ENCODE measurements around the gene FARP1. TPM values are rescaled to one million over a fixed set of nuclear protein-coding genes. Genes with fewer than 3 reads are reported as not detected.

Gene FARP1
- total and polyA plus RNA-seq, 7 donors, result 6.9 to 96.4 (median 32.9) TPM

GRCh38 chr13:98141509-98142379 is 1.1 kb upstream of the FARP1 start:
- 27 to 31% methylated on average over 27 of the region's 27 CpGs for WGBS, 2 donors
- intact Hi-C loops (cut with DNase I), result loop anchor here (2.0 to 10.0 kb wide), 6 partner anchors 164 to 531 kb away; partner anchors contain the start of gene STK24
- peak overlapping the region; percentile 50 to 94 (median 84) for H3K4me3 ChIP-seq

GRCh38 chr13:98143157-98143553 is 261 bp downstream of the FARP1 start:
- intact Hi-C loops (cut with DNase I), result loop anchor here (2.0 to 10.0 kb wide), 6 partner anchors 166 to 529 kb away; partner anchors contain the start of gene STK24
- Histone ChIP-seq H3K27ac (peak overlapping the region; percentile 30 to 87 (median 80)), H3K36me3 (no peaks in the 10 kb centered on the region), H3K4me1 (peaks cover 0 to 40% (median 27%) of the 10 kb centered on the region in 4 donors), H3K27me3 (no peaks in the 10 kb centered on the region), H3K9me3 (no peaks in the 10 kb centered on the region), H3K4me3 (peak overlapping the region; percentile 51 to 94 (median 84))
- TF ChIP-seq EP300 (IDR thresholded peaks at IDR 0.05), result no peak
- no peak for TF ChIP-seq CTCF (IDR thresholded peaks at IDR 0.05)
- TF ChIP-seq POLR2A (IDR thresholded peaks at IDR 0.05), result no peak
- no peak for TF ChIP-seq POLR2AphosphoS5 (IDR thresholded peaks at IDR 0.05)
- peak; percentile 66 for DNase-seq
- 1% methylated on average over 66 of the region's 66 CpGs for WGBS, 2 donors

More at GRCh38 chr13:98141509-98142379, 1.1 kb upstream of the FARP1 start:
- Histone ChIP-seq H3K4me1 (peaks cover 0 to 37% (median 25%) of the 10 kb centered on the region in 4 donors), H3K27me3 (no peaks in the 10 kb centered on the region), H3K27ac (peak overlapping the region; percentile 58 to 87 (median 80)), H3K36me3 (no peaks in the 10 kb centered on the region), H3K9me3 (no peaks in the 10 kb centered on the region)
- TF ChIP-seq POLR2A (IDR thresholded peaks at IDR 0.05), result no peak
- TF ChIP-seq POLR2AphosphoS5 (IDR thresholded peaks at IDR 0.05), result no peak
- no peak for TF ChIP-seq CTCF (IDR thresholded peaks at IDR 0.05)
- TF ChIP-seq EP300 (IDR thresholded peaks at IDR 0.05), result no peak
- DNase-seq, result peak; percentile 72

- no peaks in the 10 kb centered on the region for H3K9me3 ChIP-seq
- H3K4me1 ChIP-seq, result peaks cover 0 to 40% (median 27%) of the 10 kb centered on the region in 4 donors
- H3K27ac ChIP-seq, result peak overlapping the region; percentile 30 to 87 (median 80)
- no peaks in the 10 kb centered on the region for H3K36me3 ChIP-seq
- peak overlapping the region; percentile 51 to 94 (median 84) for H3K4me3 ChIP-seq
- intact Hi-C loops (cut with DNase I), result loop anchor here (2.0 to 10.0 kb wide), 6 partner anchors 166 to 529 kb away; partner anchors contain the start of gene STK24
- H3K27me3 ChIP-seq, result no peaks in the 10 kb centered on the region
- no peak for DNase-seq
- no peak for TF ChIP-seq POLR2A (IDR thresholded peaks at IDR 0.05)
- no peak for TF ChIP-seq CTCF (IDR thresholded peaks at IDR 0.05)
- no peak for TF ChIP-seq EP300 (IDR thresholded peaks at IDR 0.05)
- TF ChIP-seq POLR2AphosphoS5 (IDR thresholded peaks at IDR 0.05), result no peak
- WGBS, 2 donors, result 0 to 1% methylated on average over 60 of the region's 60 CpGs
Measured at GRCh38 chr13:98143601-98144026, 720 bp downstream of the FARP1 start.

GRCh38 chr13:98144027-98144741 is 1.3 kb downstream of the FARP1 start:
- peak; percentile 64 for DNase-seq
- H3K27ac ChIP-seq, result peak overlapping the region; percentile 30 to 87 (median 80)

More at GRCh38 chr13:98144027-98144741, 1.3 kb downstream of the FARP1 start:
- Histone ChIP-seq H3K36me3 (no peaks in the 10 kb centered on the region), H3K9me3 (no peaks in the 10 kb centered on the region), H3K4me1 (peaks cover 0 to 40% (median 27%) of the 10 kb centered on the region in 4 donors), H3K27me3 (no peaks in the 10 kb centered on the region), H3K4me3 (peak overlapping the region; percentile 51 to 94 (median 84))
- intact Hi-C loops (cut with DNase I), result loop anchor here (5.0 to 10.0 kb wide), 3 partner anchors 167 to 528 kb away; no protein-coding TSS in a partner anchor
- 8 to 14% methylated on average over 21 of the region's 21 CpGs for WGBS, 2 donors
- TF ChIP-seq POLR2A (IDR thresholded peaks at IDR 0.05) (no peak), CTCF (IDR thresholded peaks at IDR 0.05) (no peak), POLR2AphosphoS5 (IDR thresholded peaks at IDR 0.05) (no peak), EP300 (IDR thresholded peaks at IDR 0.05) (no peak)

Data from sigmoid colon (tissue), 7 donors.